ENCODE data around the gene DBH.

DBH gene

DNA sequence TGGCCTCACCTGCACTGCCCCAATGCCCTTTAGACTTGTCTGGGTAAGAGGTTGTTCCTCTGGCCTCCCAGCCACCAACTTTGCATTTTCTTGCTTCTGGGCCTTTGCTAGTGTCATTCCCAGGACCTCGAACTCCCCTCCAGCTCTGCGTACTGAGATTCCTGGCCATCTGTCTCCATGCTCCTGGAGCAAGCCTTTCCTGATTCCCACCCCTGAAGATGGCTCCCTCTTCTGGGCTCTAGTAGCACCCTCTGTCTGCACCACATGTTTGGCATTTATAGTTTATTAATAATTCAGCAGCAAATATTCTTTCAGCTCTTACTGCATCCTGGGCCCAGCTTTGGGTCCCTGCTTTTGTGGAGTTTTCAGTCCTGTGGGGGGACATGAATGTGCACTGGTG, 41.9 kb upstream of the DBH start:
- Histone ChIP-seq H3K9me2 (replicated peaks; ENCODE audit: insufficient read depth, low read length) (no peaks in the 10 kb centered on the region), H3K4me3 (ENCODE audit: insufficient read depth, low read length, poor library complexity, severe bottlenecking) (no peak overlapping the region), H3K4me2 (ENCODE audit: low read depth, low read length, poor library complexity, severe bottlenecking) (no peak overlapping the region), H2AFZ (ENCODE audit: low read depth, low read length, severe bottlenecking) (no peak overlapping the region), H3K9ac (ENCODE audit: low read length) (no peak overlapping the region), H3K27ac (ENCODE audit: low read depth, low read length) (no peak overlapping the region), H3K79me2 (ENCODE audit: insufficient read depth, low read length) (no peaks in the 10 kb centered on the region), H3K27me3 (ENCODE audit: low read length) (no peaks in the 10 kb centered on the region; the same call in 1 of the 2 replicates), H4K20me1 (ENCODE audit: low read depth, low read length) (no peaks in the 10 kb centered on the region), H3K36me3 (ENCODE audit: low read length) (no peaks in the 10 kb centered on the region), H3K9me3 (ENCODE audit: insufficient read depth, low read length) (peaks cover 20% of the 10 kb centered on the region; the same call in 1 of the 2 replicates), H3F3A (ENCODE audit: insufficient read depth) (no peaks in the 10 kb centered on the region)
- TF ChIP-seq CTCF (IDR thresholded peaks at IDR 0.05; ENCODE audit: insufficient read depth, low read length, poor library complexity, severe bottlenecking) (no peak), EZH2phosphoT487 (conservative IDR thresholded peaks at IDR 0.05; ENCODE audit: low read length) (no peak)

DNA sequence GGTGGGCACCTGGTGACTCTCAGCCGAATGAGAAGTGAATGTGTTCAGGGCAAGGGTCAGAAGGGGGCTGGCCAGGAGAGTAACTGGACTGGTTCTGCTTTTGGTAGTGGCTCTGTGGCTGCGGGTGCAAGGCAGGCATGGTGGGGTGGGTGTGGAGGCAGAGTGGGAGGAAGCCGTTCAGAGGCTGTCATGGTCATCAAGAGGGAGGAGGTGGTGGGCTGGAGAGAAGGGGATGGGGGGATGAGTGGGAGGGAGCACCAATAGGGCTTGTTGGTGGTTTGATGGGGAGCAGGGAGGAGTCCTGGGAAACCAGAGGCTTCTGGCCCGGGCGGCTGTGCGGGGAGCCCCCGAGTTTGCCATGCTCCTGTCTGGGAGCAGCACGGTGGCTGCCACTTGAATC, 40.3 kb upstream of the DBH start:
- no peaks in the 10 kb centered on the region for H3F3A ChIP-seq (ENCODE audit: insufficient read depth)
- TF ChIP-seq CTCF (IDR thresholded peaks at IDR 0.05; ENCODE audit: insufficient read depth, low read length, poor library complexity, severe bottlenecking) (no peak), EZH2phosphoT487 (conservative IDR thresholded peaks at IDR 0.05; ENCODE audit: low read length) (no peak)
- H4K20me1 ChIP-seq (ENCODE audit: low read depth, low read length), result no peaks in the 10 kb centered on the region
- no peaks in the 10 kb centered on the region for H3K79me2 ChIP-seq (ENCODE audit: insufficient read depth, low read length)
- no peak overlapping the region for H3K4me2 ChIP-seq (ENCODE audit: low read depth, low read length, poor library complexity, severe bottlenecking)
- no peak overlapping the region for H3K4me3 ChIP-seq (ENCODE audit: insufficient read depth, low read length, poor library complexity, severe bottlenecking)
- no peak overlapping the region for H3K9ac ChIP-seq (ENCODE audit: low read length)
- H3K9me2 ChIP-seq (replicated peaks; ENCODE audit: insufficient read depth, low read length), result no peaks in the 10 kb centered on the region
- no peaks in the 10 kb centered on the region for H3K36me3 ChIP-seq (ENCODE audit: low read length)
- no peak overlapping the region for H3K27ac ChIP-seq (ENCODE audit: low read depth, low read length)
- peaks cover 20% of the 10 kb centered on the region; the same call in 1 of the 2 replicates for H3K9me3 ChIP-seq (ENCODE audit: insufficient read depth, low read length)
- no peak overlapping the region for H2AFZ ChIP-seq (ENCODE audit: low read depth, low read length, severe bottlenecking)
- H3K27me3 ChIP-seq (ENCODE audit: low read length), result no peaks in the 10 kb centered on the region

DNA sequence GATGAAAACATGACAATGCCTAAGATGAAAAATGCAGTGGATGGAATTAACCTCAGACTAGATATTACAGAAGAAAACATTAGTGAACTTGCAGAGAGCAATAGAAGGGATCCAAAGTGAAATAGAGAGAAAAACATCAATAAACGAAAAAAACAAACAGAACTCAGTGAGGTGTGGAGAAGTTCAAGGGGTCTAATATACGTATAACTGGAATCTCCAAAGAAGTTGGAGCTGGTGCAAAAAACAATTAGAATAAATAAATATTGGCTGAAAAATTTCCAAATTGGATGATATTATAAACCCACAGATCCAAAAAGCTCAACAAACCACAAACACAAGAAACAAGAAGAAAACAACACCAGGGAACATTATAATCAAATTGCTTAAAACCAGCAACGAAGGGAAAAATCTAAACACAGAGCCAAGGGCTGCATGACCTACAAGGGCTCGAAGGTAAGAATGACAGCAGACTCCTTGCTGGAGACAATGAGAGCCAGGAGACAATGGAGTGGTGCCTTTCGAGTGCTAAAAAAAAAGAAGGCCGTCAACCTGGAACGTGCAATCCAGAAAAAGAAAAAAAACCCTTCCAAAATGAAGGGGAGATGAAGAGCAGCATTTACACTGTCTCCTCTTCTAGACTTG, 38.7 kb upstream of the DBH start:
- Histone ChIP-seq H3F3A (ENCODE audit: insufficient read depth) (no peaks in the 10 kb centered on the region), H3K79me2 (ENCODE audit: insufficient read depth, low read length) (no peaks in the 10 kb centered on the region), H3K27ac (ENCODE audit: low read depth, low read length) (no peak overlapping the region), H2AFZ (ENCODE audit: low read depth, low read length, severe bottlenecking) (no peak overlapping the region), H3K36me3 (ENCODE audit: low read length) (no peaks in the 10 kb centered on the region), H3K4me2 (ENCODE audit: low read depth, low read length, poor library complexity, severe bottlenecking) (no peak overlapping the region), H3K27me3 (ENCODE audit: low read length) (no peaks in the 10 kb centered on the region), H3K9me2 (replicated peaks; ENCODE audit: insufficient read depth, low read length) (no peaks in the 10 kb centered on the region), H3K4me3 (ENCODE audit: insufficient read depth, low read length, poor library complexity, severe bottlenecking) (no peak overlapping the region), H3K9ac (ENCODE audit: low read length) (no peak overlapping the region), H4K20me1 (ENCODE audit: low read depth, low read length) (no peaks in the 10 kb centered on the region), H3K9me3 (ENCODE audit: insufficient read depth, low read length) (peaks cover 20% of the 10 kb centered on the region; the same call in 1 of the 2 replicates)
- TF ChIP-seq EZH2phosphoT487 (conservative IDR thresholded peaks at IDR 0.05; ENCODE audit: low read length) (no peak), CTCF (IDR thresholded peaks at IDR 0.05; ENCODE audit: insufficient read depth, low read length, poor library complexity, severe bottlenecking) (no peak)
